ELR (cell line): ENCODE results near the gene RASGEF1C.

Experiments used
- DNase-seq: peaks from one replicate; pipeline ENCODE4 v3.0.0-alpha.2; 2015; ENCODE audit warnings: low read depth

Gene RASGEF1C

GRCh38 chr5:180179442-180180420 lies 29.3 kb downstream of the RASGEF1C start:
- DNase-seq = no peak

DNA sequence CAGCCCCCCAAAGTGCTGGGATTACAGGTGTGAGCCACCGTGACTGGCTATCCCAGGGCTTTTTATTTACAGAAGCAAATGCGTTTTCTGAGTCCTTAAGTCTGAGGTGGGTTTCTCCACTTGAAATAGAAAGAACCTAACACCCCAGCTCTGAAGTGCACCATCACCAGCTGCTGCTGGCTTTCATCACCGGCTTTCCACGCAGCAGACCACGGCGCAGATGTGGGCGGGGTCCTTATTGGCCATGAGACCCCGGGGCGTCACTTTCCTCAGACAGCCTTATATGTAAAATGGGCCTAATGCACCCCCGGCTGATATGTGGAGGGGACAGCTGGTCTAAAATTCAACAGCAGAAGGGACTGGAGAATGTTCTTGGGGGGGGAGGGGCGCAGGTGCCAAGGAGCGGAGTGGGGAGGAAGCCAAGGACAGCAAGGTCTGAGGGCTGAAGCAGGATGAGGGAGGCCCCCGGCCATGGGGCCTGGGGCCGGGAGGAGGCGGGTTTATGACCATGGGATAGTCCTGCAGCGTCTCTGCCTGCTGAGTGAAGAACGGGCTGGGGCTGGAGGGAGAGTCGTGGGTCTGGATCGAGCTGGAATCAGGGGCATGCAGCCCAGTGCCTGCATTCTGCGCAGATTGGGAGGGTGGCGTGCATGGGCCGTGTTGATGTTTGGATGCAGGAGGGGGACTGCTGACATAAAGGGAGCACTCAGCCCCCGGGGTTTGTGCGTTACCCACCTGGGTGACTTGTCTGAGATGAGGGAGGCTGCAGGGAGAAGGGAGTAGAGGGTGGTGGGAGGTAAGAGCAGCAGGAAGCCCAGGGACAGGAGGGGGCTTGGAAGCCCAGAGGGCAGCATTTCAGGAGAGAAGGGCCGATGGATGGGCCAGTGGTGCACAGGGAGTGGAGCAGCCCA lies 30.2 kb downstream of the RASGEF1C start:
- DNase-seq = no peak

DNA sequence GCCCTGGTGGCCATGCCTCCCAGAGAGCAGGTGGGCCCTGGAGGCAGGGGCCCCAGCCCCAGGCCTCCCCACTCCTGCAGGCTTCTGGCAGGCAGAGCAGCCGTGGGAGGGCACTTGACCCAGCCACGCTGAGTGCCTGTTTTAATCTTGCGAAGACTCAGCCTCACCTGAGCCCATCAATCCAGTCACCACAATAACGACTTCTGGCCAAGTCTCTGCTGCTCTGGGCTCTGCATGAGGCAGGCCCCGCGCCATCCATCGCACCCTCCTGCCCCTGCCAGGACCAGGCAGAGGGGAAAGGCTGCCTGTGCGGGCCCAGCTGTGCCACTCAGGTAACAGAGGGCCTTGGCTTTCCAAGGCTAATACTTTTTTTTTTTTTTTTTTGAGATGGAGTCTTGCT lies 32.8 kb downstream of the RASGEF1C start:
- no peak for DNase-seq

DNA sequence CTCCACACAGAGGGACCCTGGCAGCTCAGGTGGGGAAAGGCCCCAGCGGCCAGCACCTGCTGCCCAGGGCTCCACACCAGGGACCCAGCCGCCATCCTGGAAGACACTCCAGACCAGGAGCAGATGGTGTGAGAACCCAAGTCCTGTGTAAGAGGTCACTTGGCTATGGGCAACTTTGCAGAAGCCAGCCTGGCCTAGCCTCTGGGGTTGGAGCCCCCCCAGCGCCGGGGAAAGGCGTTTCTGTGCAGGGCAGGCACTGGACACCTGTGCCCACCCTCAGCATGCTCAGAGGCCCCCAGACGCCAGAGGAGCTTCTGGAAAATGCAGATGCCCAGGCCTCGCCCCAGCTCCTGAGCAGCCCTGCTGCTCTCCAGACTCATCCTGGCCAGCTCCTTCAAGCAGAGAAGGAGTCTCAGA lies 34.0 kb downstream of the RASGEF1C start:
- DNase-seq = no peak

DNA sequence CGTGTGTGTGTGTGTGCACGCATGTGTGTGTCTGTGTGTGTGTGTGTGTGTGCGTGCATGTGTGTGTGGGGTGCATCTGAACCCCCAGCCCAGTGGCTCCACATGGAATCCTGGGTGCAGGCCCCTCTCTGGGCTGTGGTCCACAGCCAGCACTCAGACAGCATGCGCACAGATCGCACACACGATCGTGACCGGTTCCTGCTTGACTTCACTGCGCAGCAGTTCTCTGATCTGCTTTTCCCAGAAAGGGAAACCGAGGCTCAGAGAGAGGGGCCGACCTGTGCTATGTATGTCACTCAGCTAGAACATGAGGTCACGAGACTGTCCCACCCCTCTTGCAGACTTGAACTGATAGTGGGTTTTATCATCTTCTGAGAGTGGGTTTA lies 34.4 kb downstream of the RASGEF1C start:
- DNase-seq = no peak

GRCh38 chr5:180173875-180174586 lies 35.0 kb downstream of the RASGEF1C start:
- DNase-seq = peak; percentile 15

- no peak for DNase-seq
These were observed 35.8 kb downstream of the RASGEF1C start for GRCh38 chr5:180173198-180173544.

GRCh38 chr5:180172447-180173197 lies 36.4 kb downstream of the RASGEF1C start:
- no peak for DNase-seq

DNA sequence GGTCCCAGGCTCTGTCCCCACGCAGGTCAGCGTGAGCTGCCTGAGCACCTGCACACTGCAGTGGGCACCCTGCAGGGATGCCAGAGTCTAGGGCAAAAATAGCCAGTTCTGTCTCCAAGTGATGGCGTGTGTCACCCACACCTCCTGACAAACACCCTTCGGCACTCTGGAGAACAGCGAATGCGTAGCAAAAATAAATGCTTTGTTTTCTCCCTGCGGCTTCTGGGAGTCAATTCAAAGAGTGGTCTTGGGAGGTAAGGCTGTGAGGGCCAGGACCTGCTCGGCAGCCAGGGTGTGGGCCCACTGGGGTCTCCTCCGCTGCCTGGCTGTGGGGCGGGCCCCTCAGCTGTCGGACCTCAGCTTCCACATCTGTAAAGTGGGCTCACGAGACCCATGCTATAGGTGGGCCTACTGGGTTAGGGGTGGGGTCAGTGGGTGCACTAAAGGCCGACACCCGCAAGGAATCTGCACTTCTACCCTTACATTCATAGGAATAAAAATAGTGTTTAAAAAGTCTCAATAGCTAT lies 37.4 kb downstream of the RASGEF1C start:
- no peak for DNase-seq

GRCh38 chr5:180170810-180171567 lies 38.0 kb downstream of the RASGEF1C start:
- no peak for DNase-seq

- DNase-seq = no peak
These were observed 38.8 kb downstream of the RASGEF1C start for GRCh38 chr5:180170106-180170809.

GRCh38 chr5:180169248-180170105 lies 39.5 kb downstream of the RASGEF1C start:
- no peak for DNase-seq

- no peak for DNase-seq
These were observed 40.3 kb downstream of the RASGEF1C start for GRCh38 chr5:180168758-180169157.

- DNase-seq = no peak
These were observed 42.8 kb downstream of the RASGEF1C start for GRCh38 chr5:180166176-180166575.

DNA sequence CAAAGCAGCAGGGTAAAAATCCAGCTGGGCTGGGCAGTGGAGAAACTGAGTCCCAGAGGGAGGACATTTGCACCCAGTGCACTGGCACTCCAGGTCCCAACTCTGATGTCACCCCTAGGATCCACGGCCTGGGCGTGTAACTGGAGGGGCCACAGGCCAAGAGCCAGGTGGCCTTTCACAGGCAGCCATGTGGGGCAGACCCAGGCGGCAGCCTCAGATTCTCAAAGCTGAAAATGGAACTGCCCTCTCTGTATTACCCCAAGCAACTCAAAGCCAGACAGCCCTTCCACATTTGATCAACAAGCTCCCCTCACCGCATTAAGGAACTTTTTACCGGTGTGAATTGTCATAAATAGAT lies 46.7 kb downstream of the RASGEF1C start:
- DNase-seq = no peak

DNA sequence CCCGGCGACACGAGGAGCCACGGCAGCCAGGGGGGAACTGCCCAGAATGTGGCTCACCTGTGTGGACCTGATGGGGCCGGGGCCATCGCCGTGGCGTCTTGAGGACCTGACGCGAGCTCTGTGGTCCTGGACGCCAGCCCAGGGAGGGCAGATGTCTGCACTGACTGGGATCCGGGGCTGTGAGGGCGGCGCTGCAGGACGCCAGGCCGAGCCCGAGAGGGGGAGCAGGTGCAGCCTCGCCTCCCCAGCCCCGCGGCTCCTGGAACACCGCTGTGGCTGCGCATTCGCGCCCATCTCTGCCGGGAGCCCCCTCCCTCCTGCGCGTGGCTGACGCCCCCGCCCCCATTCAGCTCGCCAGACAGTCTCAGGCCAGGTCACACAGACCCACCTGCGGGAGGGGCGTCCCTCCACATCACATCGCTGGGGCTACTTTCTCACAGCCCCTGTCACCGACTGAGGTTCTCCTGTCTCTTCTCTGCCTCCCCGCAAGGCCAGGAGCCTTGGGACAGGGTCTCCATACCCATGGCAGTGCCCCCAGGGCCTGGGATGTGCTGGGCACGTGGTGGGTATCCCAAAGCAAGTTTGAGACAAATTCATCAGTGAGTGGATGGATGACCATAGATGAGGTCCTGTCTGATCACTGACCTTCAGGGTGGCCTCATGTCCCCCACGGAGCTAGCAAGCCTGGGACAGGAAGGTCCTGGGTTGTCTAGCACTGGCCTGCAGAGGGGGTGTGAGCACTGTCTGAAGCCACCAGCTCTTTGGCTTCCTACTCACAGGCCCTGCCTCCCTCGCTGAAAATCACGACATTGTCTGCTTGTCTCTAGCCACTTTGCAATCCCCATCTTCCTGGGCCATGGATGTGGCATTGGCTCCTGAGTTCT lies 47.3 kb downstream of the RASGEF1C start:
- no peak for DNase-seq

GRCh38 chr5:180160789-180161188 lies 48.2 kb downstream of the RASGEF1C start:
- no peak for DNase-seq

DNA sequence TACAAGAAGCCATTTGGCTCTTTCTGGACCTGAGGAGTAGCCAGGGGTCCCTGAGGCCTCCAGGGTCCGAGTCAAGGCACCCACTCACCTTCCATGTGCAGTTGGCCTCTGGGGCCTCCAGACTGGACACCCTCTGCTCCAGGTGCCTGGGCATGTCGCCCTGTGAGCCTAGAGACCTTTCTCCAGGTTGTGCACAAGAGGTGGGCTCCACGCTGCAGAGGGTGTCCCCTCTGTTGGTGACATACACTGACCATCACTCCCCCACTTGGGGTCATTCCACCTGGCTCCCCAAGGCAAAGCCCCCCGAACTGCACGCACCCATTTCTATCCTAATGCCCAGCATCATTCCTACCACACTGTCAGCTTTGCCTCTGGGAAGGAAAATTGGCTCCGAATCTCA lies 48.8 kb downstream of the RASGEF1C start:
- no peak for DNase-seq
